HG03196 (cell line): ENCODE measurements around the gene NCAPD3.
"Not testable (repeated sequence)": the region's sequence is repeated elsewhere in the genome, so short reads cannot be mapped to it uniquely, and the experiment has no call there.

ENCODE experiments used
- ATAC-seq: cut with Tn5 transposase; IDR thresholded peaks from one replicate; pipeline ENCODE4 v1.9.1; 2021; ENCODE audit not compliant: unreplicated experiment

Gene NCAPD3

GRCh38 chr11:134224710-134225664 lies 1.2 kb upstream of the NCAPD3 start:
- ATAC-seq = peak; percentile 12

GRCh38 chr11:134223121-134223520 lies 646 bp downstream of the NCAPD3 start:
- ATAC-seq = no peak

GRCh38 chr11:134216816-134217215 lies 7.0 kb downstream of the NCAPD3 start:
- ATAC-seq = no peak

GRCh38 chr11:134215836-134216235 lies 7.9 kb downstream of the NCAPD3 start:
- no peak for ATAC-seq

- ATAC-seq = no peak
Observed at GRCh38 chr11:134207538-134208239, 16.1 kb downstream of the NCAPD3 start.

GRCh38 chr11:134206185-134206584 lies 17.6 kb downstream of the NCAPD3 start:
- no peak for ATAC-seq

GRCh38 chr11:134205729-134206128 lies 18.0 kb downstream of the NCAPD3 start:
- no peak for ATAC-seq

- no peak for ATAC-seq
Observed at GRCh38 chr11:134202661-134203060, 21.1 kb downstream of the NCAPD3 start.

GRCh38 chr11:134200688-134201087 lies 23.1 kb downstream of the NCAPD3 start:
- no peak for ATAC-seq

- no peak for ATAC-seq
Observed at GRCh38 chr11:134199531-134199930, 24.2 kb downstream of the NCAPD3 start.

- ATAC-seq = no peak
Observed at GRCh38 chr11:134196756-134197155, 27.0 kb downstream of the NCAPD3 start.

- ATAC-seq = not testable (repeated sequence)
Observed at GRCh38 chr11:134188092-134188491, 35.7 kb downstream of the NCAPD3 start.

- ATAC-seq = no peak
Observed at GRCh38 chr11:134181707-134182106, 42.1 kb downstream of the NCAPD3 start.

GRCh38 chr11:134178032-134178674 lies 45.6 kb downstream of the NCAPD3 start:
- ATAC-seq = no peak

GRCh38 chr11:134176284-134176683 lies 47.5 kb downstream of the NCAPD3 start:
- ATAC-seq = no peak

GRCh38 chr11:134173296-134173695 lies 50.5 kb downstream of the NCAPD3 start:
- ATAC-seq = no peak

GRCh38 chr11:134171951-134172350 lies 51.8 kb downstream of the NCAPD3 start:
- no peak for ATAC-seq

GRCh38 chr11:134170919-134171281 lies 52.9 kb downstream of the NCAPD3 start:
- ATAC-seq = no peak

- ATAC-seq = no peak
Observed at GRCh38 chr11:134170177-134170918, 53.4 kb downstream of the NCAPD3 start.

- ATAC-seq = no peak
Observed at GRCh38 chr11:134164490-134165370, 59.0 kb downstream of the NCAPD3 start.
